Stimulated activated CD4-positive, alpha-beta T cell treated with anti-CD3 and anti-CD28 coated beads, Interleukin-4, amount 100 ng/mL, for 4 hours (primary cell): ENCODE measurements around the gene TIMM44.
"Not testable (repeated sequence)": the region's sequence is repeated elsewhere in the genome, so short reads cannot be mapped to it uniquely, and the experiment has no call there.

Experiments used
- DNase-seq, 2 experiments: peaks; one replicate each; pipeline ENCODE4 v3.0.0-alpha.2; 2020

TIMM44 gene

GRCh38 chr19:7894612-7895309 lies 48.7 kb downstream of the TIMM44 start:
- no peak for DNase-seq

DNA sequence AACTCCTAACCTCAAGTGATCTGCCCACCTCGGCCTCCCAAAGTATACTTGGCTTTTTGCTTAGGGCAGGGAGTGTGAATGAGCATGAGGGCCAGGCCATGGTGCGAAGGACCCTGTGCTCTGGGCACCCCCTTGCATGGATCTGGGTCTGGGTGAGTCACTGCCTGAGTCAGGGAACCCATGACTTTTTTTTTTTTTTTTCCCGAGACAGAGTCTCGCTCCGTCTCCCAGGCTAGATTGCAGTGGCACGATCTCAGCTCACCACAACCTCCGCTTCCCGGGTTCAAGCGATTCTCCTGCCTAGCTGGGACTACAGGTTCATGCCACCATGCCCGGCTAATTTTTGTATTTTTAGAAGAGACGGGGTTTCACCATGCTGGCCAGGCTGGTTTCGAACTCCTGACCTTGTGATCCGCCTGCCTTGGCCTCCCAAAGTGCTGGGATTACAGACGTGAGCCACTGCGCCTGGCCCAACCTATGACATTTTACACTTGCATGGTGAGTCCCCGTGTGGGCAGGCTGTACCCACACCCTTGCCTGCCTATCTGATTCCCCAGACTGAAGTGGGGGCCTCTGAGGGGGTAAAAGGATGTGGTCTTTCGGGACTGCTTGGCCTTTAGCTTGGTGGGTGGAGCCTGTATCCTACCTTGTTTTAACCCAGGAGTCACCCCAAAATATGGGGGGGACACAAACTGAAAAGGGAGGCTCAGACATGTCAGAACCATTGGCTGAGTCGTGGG lies 49.9 kb downstream of the TIMM44 start:
- not testable (repeated sequence) for DNase-seq

DNA sequence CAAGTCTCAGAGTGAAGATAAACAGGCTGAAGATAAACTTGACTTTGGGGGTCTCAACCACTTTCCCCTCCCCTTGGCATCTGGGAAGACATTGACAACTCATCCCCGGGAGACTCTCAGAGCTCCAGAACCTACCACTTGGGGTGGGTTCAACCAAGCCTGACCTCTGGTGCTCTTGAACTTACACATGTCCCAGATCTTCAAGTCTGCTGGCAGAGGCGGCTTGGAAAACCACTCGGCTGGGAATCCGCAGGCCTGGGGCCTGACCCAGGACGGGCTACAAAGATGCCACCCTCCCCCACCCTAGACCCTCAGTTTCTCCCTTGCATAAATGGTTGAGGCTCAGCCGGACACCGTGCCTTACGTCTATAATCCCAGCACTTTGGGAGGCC lies 54.6 kb downstream of the TIMM44 start:
- DNase-seq = no peak

DNA sequence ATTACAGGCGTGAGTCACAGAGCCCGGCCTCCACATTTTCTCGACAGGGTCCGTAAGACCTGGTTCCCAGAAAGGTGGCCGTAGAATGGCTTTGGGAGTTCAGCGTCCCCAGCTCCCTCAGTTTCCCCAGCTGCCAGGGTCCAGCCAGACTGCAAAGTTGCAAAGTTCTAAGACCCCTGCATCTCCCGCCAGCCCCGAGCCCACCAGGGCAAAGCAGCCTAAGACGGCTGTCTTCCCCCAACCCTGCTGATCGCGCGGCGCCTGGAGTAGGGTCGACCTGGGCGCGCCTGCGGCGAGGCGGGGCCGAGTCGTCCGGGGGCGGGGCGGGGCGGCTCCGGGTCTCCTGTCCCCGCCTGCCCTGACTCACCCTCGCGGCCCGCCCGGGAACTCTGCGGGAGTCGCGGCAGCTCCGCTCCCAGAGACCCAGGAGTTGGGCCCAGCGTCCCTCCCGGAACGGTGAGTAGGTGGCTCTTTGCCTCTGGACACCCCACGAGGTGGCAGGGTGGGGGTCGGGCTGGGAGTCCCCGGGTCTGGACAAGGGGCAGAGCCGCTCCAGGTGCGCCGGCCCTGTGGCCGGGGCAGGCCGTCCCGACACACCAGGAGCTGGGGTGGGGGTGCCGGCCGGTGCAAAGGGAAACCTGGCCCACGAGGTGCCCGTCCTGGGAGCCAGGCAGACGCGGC lies 55.2 kb downstream of the TIMM44 start, which contains the start of gene LRRC8E:
LRRC8E (plus strand) TSS at position 366 of the 681 bp plus-strand sequence. CDS start 7,094 bp downstream, outside the sequence.
- peak; percentile 38 to 58 for DNase-seq

- no peak for DNase-seq
These were observed 55.9 kb downstream of the TIMM44 start for GRCh38 chr19:7887408-7888144.

DNA sequence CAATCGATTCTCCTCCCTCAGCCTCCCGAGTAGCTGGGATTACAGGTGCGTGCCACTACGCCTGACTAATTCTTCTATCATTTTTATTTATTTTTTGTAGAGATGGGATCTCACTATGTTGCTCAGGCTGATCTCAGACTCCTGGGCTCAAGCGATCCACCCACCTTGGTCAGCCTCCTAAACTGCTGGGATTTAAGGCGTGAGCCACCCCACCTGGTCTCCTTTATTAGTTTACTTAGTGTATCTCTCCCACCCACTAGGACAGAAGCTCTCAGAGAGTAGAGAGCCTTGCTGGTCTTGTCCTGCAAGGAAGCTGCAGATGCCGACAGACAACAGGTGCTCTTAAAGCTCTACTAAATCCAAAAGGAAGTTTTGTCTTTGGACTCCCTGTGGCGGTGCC lies 57.6 kb downstream of the TIMM44 start:
- DNase-seq = no peak

GRCh38 chr19:7883796-7884570 lies 59.5 kb downstream of the TIMM44 start:
- DNase-seq = no peak

GRCh38 chr19:7883105-7883504 lies 60.4 kb downstream of the TIMM44 start:
- DNase-seq = no peak

GRCh38 chr19:7881910-7882309 lies 61.6 kb downstream of the TIMM44 start:
- no peak for DNase-seq

DNA sequence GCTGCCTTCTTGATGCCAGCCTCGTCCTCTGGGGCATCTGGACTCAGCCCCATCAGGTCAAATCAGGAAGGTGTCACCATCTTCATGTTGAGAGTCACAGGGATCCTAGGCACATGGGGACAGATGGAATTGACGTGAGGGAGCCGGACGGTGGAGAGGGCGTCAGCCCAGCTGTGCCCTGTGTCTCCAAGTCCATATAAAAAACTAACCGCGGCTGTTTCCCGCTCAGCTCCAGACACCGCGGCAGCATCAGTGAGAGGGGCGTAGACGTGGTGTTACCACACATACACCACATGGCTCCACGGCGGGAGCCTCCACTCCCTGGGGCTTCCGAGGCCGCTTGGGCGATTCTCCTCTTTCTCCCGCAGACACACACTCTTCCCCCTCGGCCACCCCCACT lies 63.6 kb downstream of the TIMM44 start:
- no peak for DNase-seq

GRCh38 chr19:7879111-7879807 lies 64.2 kb downstream of the TIMM44 start:
- DNase-seq = no peak

GRCh38 chr19:7877249-7877836 lies 66.1 kb downstream of the TIMM44 start:
- no peak for DNase-seq
